Measurements from ENCODE around the gene ANTXR2. TPM values are rescaled to one million over a fixed set of nuclear protein-coding genes. Genes with fewer than 3 reads are reported as not detected.

Gene ANTXR2
- total RNA-seq, 1 experiment from 2014 or later = 7.0 TPM

DNA sequence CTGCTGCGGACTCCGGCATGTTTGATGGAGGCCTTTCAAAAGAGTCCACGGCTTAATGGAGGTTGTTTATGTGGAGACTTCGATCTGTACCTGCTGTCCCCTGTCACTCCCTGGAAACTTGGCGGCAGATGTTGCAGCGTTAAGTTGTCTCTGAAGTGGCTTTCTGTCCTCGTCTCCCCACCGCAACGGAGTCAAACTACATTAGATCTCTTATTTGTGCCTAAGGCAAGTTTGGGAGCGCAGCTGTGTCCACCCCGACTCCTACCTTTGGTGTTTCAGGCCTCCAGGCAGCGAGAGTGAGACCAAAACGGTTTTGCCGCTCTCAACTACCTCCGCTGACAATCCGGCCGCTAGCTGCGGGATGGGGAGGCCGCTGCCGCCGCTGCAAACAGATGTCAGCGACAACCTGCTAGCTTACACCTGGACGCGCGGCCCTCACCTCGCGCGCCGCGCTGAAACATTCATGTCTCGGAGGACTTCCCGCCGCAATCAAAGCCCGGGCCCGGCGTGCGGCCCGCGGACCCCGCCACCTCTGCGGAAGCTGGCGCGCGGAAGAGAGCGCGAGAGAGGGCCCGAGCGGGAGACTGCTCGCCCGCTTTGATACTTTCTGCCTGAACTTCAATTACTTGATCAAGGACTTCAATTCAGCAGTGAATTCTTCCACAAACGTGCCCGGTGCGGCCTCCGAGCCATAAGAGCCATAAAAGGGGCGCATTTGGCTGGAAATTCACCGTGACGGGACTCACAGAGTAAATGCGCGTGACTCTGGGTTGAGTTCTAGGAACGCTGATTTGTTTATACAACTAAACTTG lies 108.4 kb downstream of the ANTXR2 start:
- Histone ChIP-seq H3K27me3 (replicated peaks; ENCODE audit: insufficient read depth, low read depth, low read length, poor library complexity) (no peaks in the 10 kb centered on the region), H3K27ac (ENCODE audit: low read depth, low read length, poor library complexity, severe bottlenecking) (no peak overlapping the region), H3K4me1 (ENCODE audit: insufficient read depth, low read length, poor library complexity, severe bottlenecking) (no peaks in the 10 kb centered on the region), H3K4me3 (ENCODE audit: low read depth, low read length, poor library complexity, severe bottlenecking) (no peak overlapping the region), H3K9me3 (ENCODE audit: low read depth, low read length, poor library complexity, severe bottlenecking) (no peaks in the 10 kb centered on the region), H3K36me3 (ENCODE audit: insufficient read depth, low read length, poor library complexity, severe bottlenecking) (no peaks in the 10 kb centered on the region)
- POLR2A ChIA-PET (ENCODE audit: low non-redundant PET) = no interaction called here
- TF ChIP-seq, protein P1, sequence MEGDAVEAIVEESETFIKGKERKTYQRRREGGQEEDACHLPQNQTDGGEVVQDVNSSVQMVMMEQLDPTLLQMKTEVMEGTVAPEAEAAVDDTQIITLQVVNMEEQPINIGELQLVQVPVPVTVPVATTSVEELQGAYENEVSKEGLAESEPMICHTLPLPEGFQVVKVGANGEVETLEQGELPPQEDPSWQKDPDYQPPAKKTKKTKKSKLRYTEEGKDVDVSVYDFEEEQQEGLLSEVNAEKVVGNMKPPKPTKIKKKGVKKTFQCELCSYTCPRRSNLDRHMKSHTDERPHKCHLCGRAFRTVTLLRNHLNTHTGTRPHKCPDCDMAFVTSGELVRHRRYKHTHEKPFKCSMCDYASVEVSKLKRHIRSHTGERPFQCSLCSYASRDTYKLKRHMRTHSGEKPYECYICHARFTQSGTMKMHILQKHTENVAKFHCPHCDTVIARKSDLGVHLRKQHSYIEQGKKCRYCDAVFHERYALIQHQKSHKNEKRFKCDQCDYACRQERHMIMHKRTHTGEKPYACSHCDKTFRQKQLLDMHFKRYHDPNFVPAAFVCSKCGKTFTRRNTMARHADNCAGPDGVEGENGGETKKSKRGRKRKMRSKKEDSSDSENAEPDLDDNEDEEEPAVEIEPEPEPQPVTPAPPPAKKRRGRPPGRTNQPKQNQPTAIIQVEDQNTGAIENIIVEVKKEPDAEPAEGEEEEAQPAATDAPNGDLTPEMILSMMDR (conservative IDR thresholded peaks at IDR 0.05; ENCODE audit: low read depth, low read length) = no peak
- no peak for TF ChIP-seq EZH2 (IDR thresholded peaks at IDR 0.05; ENCODE audit: borderline replicate concordance, low read depth, low read length, poor library complexity, severe bottlenecking)
- no peak for DNase-seq (ENCODE audit: low spot score)
- BruUV-seq (replicated peaks) = no TSS peak
- CTCF ChIA-PET = no interaction called here
- intact Hi-C loops (cut with micrococcal nuclease; ENCODE audit: unreplicated experiment) = no loop called here

GRCh38 chr4:79964020-79964399 lies 109.0 kb downstream of the ANTXR2 start:
- intact Hi-C loops (cut with micrococcal nuclease; ENCODE audit: unreplicated experiment) = no loop called here
- no peaks in the 10 kb centered on the region for H3K4me1 ChIP-seq (ENCODE audit: insufficient read depth, low read length, poor library complexity, severe bottlenecking)
- no peak for DNase-seq (ENCODE audit: low spot score)
- H3K36me3 ChIP-seq (ENCODE audit: insufficient read depth, low read length, poor library complexity, severe bottlenecking) = no peaks in the 10 kb centered on the region
- H3K9me3 ChIP-seq (ENCODE audit: low read depth, low read length, poor library complexity, severe bottlenecking) = no peaks in the 10 kb centered on the region
- H3K27ac ChIP-seq (ENCODE audit: low read depth, low read length, poor library complexity, severe bottlenecking) = no peak overlapping the region
- no peak overlapping the region for H3K4me3 ChIP-seq (ENCODE audit: low read depth, low read length, poor library complexity, severe bottlenecking)
- POLR2A ChIA-PET (ENCODE audit: low non-redundant PET) = no interaction called here
- TF ChIP-seq, protein P1 (conservative IDR thresholded peaks at IDR 0.05; ENCODE audit: low read depth, low read length) = no peak
- TF ChIP-seq EZH2 (IDR thresholded peaks at IDR 0.05; ENCODE audit: borderline replicate concordance, low read depth, low read length, poor library complexity, severe bottlenecking) = no peak
- no peaks in the 10 kb centered on the region for H3K27me3 ChIP-seq (replicated peaks; ENCODE audit: insufficient read depth, low read depth, low read length, poor library complexity)
- no TSS peak for BruUV-seq (replicated peaks)
- CTCF ChIA-PET = no interaction called here

DNA sequence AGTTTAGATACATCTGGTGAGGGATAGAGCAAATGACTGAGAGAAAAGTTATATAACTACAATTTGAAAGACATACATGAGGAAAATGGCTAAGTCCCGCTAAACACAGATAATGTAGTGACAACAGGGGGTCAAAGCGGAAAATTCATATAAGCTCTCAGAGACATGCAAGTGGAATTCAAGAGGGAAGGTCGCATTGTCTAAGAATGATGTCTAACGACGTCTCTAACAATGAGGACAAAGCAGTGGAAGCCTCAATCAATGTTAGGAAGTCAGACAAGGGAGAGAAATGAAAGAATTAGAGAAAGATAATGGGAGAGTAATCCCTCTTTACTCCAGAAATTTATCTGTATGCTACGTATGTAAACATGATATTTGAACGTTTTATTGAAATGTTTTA lies 113.4 kb downstream of the ANTXR2 start:
- H3K4me3 ChIP-seq (ENCODE audit: low read depth, low read length, poor library complexity, severe bottlenecking) = no peak overlapping the region
- no TSS peak for BruUV-seq (replicated peaks)
- CTCF ChIA-PET = no interaction called here

More for the DNA sequence above, 113.4 kb downstream of the ANTXR2 start:
- Histone ChIP-seq H3K4me1 (ENCODE audit: insufficient read depth, low read length, poor library complexity, severe bottlenecking) (peaks cover 8% of the 10 kb centered on the region), H3K36me3 (ENCODE audit: insufficient read depth, low read length, poor library complexity, severe bottlenecking) (no peaks in the 10 kb centered on the region), H3K9me3 (ENCODE audit: low read depth, low read length, poor library complexity, severe bottlenecking) (no peaks in the 10 kb centered on the region), H3K27me3 (replicated peaks; ENCODE audit: insufficient read depth, low read depth, low read length, poor library complexity) (no peaks in the 10 kb centered on the region), H3K27ac (ENCODE audit: low read depth, low read length, poor library complexity, severe bottlenecking) (no peak overlapping the region)
- POLR2A ChIA-PET (ENCODE audit: low non-redundant PET) = no interaction called here
- no peak for TF ChIP-seq EZH2 (IDR thresholded peaks at IDR 0.05; ENCODE audit: borderline replicate concordance, low read depth, low read length, poor library complexity, severe bottlenecking)
- TF ChIP-seq, protein P1 (conservative IDR thresholded peaks at IDR 0.05; ENCODE audit: low read depth, low read length) = no peak
- DNase-seq (ENCODE audit: low spot score) = peak; percentile 60
- intact Hi-C loops (cut with micrococcal nuclease; ENCODE audit: unreplicated experiment) = no loop called here
